Posterior cingulate gyrus (tissue), 11 donors: ENCODE measurements around the gene KRABD2.
A peak's percentile ranks its signal among the peaks of the same experiment; 100 is the strongest.
"Not testable (repeated sequence)": the region's sequence is repeated elsewhere in the genome, so short reads cannot be mapped to it uniquely, and the experiment has no call there.

Source experiments
- DNase-seq, 10 donors: peaks; one replicate each; pipeline versions ENCODE4 v3.0.0 to v3.0.0-alpha.2; 2020 to 2021; ENCODE audit warnings: mixed read lengths in 3 of 10
- intact Hi-C: fragments of 100-400 bp; cut with DNase I; formaldehyde crosslinking; loops from one replicate; pipeline ENCODE4 v1.15.1; 2023

KRABD2 gene

DNA sequence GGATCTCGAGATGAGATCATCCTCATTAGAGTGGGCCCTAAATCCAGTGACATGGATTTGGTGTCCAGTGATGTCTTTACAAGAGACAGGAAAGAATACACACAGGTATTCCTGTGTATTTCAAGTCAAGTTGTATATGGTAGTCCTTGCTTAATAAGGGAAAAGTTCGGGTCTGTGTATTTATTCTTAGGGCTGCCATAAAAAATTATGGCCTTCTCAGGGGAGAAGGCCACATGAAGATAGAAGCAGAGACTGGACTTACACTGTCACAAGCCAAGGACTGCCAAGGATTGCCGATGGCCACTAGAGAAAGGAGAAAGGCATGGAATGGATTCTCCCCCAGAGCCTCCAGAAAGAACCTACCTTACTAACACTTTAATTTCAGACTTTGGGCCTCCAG, 8.3 kb downstream of the KRABD2 start:
- intact Hi-C loops, result no loop called here
- DNase-seq, result no peak

GRCh38 chr17:8366231-8366630, 10.3 kb downstream of the KRABD2 start:
- intact Hi-C loops, result no loop called here
- no peak for DNase-seq

- DNase-seq, result no peak
- intact Hi-C loops, result no loop called here
Measured at GRCh38 chr17:8365143-8365542, 11.4 kb downstream of the KRABD2 start.

DNA sequence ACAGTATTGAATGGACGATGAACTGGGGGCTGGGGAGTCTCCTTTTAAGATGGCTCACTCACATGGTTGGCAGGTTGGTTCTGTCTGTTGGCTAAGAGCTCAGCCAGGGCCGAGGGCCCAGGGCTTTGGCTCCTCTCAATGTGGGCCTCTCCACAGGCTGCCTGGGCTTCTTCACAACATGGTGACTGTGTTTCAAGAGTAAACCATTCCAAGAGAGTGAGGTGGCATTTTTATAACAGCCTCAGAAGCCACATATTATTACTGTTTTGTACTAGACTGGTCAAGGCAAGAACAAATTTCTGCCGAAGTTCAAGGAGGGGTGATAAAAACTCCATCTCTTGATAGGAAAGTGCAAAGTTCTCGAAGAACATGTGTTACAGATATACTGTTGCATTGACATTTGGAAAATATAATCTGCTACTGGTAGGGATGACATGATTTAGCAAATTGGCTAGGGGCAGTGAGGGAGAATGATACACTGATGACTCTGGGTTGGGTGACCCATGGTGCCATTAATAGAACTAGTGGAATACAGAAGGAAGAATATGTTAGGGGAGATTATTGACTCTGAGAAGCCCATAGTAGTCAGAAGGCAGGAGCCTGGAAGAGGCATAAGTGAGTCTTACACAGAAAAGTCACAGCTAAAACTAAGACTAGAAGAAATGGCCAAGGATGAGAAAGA, 13.7 kb downstream of the KRABD2 start:
- no peak for DNase-seq
- intact Hi-C loops, result no loop called here

- intact Hi-C loops, result no loop called here
- no peak for DNase-seq
Measured at GRCh38 chr17:8360751-8361150, 15.8 kb downstream of the KRABD2 start.

- no peak for DNase-seq
- intact Hi-C loops, result no loop called here
Measured at GRCh38 chr17:8360260-8360659, 16.2 kb downstream of the KRABD2 start.

DNA sequence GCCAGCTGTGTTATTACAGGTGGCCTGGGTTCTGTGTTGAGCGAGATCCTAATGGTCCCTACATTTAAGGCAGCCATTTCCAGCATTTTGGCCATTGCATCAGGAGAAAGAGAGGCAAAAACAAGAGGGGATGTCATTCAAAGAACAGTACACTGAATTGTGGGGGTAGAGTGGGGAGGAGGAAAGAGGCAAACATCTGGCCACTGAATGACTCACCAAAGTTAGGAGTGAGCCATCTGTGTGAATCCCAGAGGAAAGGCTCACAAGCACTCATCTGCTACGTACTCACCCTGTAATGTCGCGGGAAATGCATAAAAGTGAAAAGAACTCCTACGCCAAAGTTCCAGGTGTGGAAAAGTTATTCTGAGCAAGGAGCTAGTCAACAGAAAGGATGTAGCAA, 16.7 kb downstream of the KRABD2 start:
- intact Hi-C loops, result no loop called here
- peak in 1 of 10 donors; percentile 17 for DNase-seq

GRCh38 chr17:8357910-8358309, 18.6 kb downstream of the KRABD2 start:
- intact Hi-C loops, result no loop called here
- DNase-seq, result no peak

DNA sequence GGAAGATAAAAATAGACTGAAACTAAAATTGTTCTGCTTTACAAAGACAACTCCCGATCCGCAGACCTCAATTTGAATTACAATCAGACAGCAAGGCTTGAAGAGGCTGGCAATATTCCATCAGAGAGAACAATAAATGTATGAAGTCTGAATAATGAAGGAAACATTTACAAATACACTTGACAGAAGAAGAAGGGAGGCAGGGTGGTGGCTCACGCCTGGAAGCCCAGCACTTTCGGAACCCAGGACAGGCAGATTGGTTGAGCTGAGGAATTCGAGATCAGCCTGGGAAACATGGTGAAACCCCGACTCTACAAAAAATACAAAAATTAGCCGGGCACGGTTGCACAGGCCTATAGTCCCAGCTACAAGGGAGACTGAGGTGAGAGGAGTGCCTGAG, 22.3 kb downstream of the KRABD2 start:
- intact Hi-C loops, result no loop called here
- no peak for DNase-seq

GRCh38 chr17:8353736-8354135, 22.8 kb downstream of the KRABD2 start:
- no peak for DNase-seq
- intact Hi-C loops, result no loop called here

DNA sequence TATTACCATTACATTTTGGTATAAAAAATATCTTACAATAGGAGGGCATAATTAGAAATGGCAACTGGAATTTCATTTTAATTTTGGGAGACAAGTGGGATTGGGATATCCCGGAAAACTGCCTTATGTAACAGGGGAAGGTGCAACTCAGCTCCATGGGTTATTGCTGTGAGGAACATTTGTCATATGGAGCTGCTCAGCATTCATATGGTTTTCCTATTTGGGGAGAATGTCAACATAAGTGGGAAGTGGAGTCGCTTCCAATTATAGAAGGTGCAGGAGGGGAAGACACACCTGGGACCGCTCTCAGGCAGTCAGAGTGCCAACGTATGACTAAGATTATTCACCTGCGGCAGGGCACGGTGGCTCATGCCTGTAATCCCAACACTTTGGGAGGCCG, 26.2 kb downstream of the KRABD2 start:
- intact Hi-C loops, result no loop called here
- DNase-seq, result no peak

DNA sequence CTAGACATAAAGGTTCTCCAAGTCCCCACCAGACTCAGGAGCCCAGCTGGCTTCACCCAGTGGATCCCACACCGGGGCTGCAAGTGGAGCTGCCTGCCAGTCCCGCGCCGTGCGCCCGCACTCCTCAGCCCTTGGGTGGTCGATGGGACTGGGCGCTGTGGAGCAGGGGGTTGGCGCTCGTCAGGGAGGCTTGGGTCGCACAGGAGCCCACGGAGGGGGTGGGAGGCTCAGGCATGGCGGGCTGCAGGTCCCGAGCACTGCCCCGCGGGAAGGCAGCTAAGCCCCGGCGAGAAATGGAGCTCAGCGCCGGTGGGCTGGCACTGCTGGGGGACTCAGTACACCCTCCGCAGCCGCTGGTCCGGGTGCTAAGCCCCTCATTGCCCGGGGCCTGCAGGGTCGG, 29.5 kb downstream of the KRABD2 start:
- intact Hi-C loops, DNase-seq: not testable (repeated sequence)

- intact Hi-C loops, result no loop called here
- no peak for DNase-seq
Measured at GRCh38 chr17:8345951-8346665, 30.4 kb downstream of the KRABD2 start.

DNA sequence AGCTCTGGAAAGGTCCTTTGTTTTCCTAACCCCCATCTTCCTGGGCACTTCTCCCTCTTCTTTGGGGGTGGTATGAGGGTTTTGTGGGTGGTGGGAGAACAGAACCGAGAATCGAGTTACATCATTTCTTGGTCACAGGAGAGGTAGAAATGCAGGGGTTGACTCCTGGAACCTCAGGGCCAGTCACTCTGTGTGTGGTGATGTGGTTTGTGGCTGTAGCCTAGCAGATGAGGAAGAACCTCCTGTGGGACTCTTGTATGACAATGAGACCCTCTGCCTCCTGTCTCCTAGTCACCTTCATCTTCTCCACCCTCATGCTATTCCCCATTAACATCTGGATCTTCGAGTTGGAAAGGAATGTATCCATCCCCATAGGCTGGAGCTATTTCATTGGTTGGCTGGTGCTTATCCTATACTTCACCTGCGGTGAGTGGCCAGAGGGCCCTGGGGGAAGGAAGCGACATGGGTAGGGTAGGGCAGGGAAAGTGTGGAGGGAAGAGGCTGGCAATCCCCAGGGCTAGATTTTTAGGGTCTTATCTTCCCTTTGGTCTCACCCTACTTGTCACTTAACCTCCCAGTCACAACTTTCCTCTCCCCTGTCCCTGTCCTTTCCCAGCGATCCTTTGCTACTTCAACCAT, 31.3 kb downstream of the KRABD2 start:
- DNase-seq, result no peak
- intact Hi-C loops, result no loop called here

DNA sequence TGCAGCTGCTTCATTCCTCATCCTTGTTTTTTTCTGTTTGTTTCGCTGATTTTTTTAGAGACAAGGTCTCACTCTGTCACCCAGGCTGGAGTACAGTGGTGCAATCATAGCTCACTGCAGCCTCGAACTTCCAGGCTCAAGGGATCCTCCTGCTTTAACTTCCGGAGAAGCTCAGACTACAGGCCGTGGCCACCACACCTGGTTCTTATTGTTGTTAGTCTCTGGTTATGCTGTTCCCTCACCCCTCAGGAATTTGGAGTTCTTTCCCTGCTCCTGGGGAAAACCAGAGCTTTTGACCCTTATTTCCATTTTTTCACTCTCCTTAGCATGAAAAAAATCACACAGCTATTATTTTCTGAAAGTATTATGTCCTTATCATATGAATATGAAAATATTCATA, 35.0 kb downstream of the KRABD2 start:
- intact Hi-C loops, result no loop called here
- DNase-seq, result no peak

DNA sequence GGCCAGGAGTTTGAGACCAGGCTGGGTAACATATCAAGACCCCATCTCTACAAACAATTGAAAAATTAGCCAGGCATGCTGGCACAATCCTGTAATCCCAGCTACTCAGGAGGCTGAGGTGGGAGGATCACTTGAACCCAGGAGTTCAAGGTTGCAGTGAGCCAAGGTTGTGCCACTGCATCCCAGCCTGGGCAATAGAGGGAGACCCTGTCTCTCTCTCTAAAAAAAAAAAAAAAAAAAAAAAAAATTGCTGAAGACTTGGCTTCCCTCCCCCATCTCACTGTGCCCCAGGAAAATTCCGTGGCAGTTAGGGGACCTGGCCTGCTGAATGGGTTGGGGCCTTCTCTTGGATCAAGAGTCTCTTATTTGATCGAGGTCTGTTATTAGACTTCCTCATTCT, 37.0 kb downstream of the KRABD2 start, which contains the start of gene ODF4:
Gene ODF4 (plus strand): TSS at position 301 of the 400 bp plus-strand sequence. CDS start 212 bp downstream, outside the sequence.
- intact Hi-C loops, result no loop called here
- DNase-seq, result peak in 1 of 10 donors; percentile 13

DNA sequence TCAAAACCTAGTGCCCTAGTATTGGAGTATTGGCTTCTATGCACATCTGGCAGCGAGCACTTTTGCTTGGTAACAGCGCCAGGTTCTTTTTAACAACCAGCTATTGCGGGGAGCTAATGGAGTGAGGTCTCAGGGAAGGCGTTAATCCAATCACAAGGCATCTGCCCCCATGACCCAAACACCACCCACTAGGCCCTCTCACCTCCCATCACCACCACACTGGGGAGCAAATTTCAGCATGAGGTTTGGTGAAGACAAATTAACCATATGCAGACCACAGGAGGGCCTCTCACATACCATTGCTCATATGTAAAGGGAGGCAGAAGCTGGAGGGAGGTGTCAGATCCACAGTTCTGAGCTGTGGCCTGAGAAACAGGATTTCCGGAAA, 37.8 kb downstream of the KRABD2 start:
- peak in 1 of 10 donors; percentile 45 for DNase-seq
- intact Hi-C loops, result no loop called here

DNA sequence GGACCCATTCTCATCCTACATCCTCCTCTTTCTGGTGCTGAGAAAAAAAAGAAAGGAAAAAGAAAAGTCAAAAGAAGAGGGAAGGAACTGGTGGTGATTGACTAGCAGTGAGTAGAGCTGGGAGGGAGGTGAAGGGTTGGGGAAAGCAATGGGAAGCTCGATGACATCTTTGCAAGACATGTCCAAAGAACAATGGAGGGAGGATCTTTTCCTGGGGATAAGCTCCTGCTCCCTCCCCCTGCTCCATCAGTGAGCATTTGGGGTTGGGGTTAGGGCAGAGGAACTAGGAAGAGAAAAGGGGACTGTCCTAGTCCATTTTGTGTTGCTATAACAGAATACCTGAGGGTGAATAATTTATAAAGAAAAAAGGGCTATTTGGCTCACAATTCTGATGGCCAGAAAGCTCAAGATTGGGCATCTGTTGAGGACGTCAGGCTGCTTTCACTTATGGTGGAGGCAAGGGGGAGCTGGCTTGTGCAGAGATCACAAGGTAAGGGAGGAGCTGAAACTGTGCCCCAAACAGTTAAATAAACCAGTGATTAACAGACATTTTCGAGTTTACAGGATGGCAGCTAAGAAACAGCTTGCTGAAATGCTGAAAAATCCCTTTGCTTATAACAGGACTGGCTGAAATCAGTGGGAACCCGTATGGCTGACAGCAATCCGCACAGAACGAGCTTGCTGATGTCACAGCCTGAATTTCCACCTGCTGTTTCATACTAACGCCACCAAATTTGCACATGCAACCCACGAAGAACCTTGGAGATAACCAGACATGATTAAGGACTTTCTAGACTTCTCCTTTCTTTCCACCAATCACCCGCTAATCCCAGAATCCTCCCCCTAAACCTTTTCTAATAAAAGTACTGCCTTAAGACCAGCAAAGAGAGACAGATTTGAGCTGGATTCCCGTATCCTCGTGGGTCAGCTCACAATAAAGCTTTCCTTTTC, 38.4 kb downstream of the KRABD2 start:
- intact Hi-C loops, result no loop called here
- DNase-seq, result peak in 2 of 10 donors; percentile 11 to 33

- DNase-seq, result peak in 2 of 10 donors; percentile 36 to 47
- intact Hi-C loops, result no loop called here
Measured at GRCh38 chr17:8333281-8333680, 43.2 kb downstream of the KRABD2 start.

DNA sequence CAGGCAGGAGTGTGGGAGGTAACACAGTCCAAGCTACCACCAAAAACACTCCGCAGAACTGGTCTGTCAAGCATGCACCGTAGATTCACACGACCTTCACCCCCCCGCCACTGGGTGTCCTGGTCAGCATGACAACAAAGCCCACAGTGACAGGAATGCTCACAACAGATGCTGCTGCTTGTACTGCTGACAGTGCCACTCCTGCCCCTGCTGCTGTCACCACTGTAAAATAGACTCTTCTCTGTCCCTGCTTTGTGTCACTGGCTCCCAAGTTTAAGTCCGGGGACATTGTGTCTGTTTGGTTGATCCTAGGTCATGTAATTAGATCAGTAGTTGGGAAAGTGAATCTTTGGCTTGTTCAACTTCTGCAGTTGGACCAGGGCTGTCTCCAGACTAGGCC, 43.8 kb downstream of the KRABD2 start:
- peak in 3 of 10 donors; percentile 24 to 79 (median 69) for DNase-seq
- intact Hi-C loops, result no loop called here

DNA sequence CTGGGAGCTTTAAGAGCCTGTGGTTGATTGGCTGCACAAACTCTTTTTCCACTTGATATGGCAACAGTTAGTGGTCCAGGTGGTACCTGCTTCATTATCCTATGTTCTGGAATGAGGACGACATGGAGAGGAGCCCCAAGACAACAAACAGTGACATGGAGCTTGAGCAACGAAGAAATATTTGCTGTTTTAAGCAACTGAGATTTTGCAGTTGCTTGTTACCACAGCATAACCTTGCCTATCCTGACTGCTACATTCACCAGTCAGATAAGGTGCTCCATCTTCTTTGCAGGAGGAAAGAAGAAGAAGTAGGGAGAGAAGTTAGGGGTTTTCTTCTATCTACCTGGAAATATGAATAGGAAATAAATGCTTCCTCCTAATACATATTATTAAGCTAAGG, 44.4 kb downstream of the KRABD2 start:
- intact Hi-C loops, result no loop called here
- DNase-seq, result no peak
